Left renal cortex interstitium (tissue), 4 donors: ENCODE measurements around the gene BRD3OS. TPM values are rescaled to one million over a fixed set of nuclear protein-coding genes. Genes with fewer than 3 reads are reported as not detected.

Experiments used
- DNase-seq, 4 donors: peaks; one replicate each; pipeline ENCODE4 v3.0.0-alpha.2; 2013; ENCODE audit warnings: low read depth in 4 of 4, low spot score in 2 of 4, missing footprints in 1 of 4
- polyA plus RNA-seq, 4 donors: library from polyadenylated mRNA; unstranded; fragments of 120-200 nt; gene quantifications; one replicate each; pipeline ENCODE4 v1.2.1, GENCODE V29; 2013; ENCODE audit not compliant: insufficient read length in 4 of 4

Gene BRD3OS
- polyA plus RNA-seq, 4 donors = 21.6 to 26.1 (median 22.7) TPM

DNA sequence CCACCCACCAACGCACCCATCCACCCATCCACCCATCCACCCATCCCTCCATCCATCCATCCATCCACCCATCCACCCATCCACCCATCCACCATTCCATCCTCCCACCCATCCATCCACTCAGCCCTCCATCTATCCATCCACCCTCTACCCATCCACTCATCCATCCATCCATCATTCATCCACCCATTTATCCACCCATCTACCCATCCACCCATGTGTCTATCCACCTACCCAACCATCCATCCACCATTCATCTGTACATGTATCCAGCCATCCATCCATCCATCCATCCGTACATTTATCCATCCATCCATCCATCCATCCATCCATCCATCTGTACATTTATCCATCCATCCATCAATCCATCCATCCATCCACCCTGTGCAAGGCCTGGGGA, 22.0 kb upstream of the BRD3OS start:
- no peak for DNase-seq

DNA sequence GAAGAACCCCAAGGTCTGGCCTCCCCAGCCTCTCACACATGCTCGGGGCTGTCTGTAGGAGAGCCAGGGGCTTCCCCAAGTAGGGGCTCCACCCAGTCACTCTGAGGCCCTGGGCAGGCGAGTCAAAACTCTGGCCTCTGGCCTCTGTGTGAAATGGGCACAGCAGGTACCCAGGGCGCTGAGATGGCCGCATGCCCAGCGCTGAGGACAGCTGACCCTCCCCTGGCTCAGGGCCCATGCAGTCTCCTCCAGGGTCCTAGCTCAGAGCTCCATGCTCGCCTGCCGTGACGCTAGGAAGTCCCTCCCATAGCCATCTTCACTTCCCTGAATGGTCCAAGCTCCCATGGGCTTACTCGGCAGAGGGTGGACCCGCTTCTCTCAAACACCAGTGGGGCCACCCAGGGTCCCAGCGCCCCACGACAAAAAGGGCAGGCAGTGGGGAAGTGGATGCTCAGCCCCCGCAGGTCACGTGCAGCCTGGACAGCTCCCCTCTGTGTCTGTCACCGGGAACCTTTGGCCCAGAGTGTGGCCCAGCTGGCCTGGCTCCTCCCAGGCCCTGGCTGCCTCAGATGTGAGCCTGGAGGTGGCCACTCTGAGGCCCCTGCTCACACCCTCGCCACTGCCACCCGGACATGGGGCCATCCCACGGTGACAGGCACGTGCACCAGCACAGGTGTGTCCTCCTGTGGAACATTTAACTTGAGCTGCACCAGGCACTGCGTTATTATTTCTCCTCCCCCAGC, 21.0 kb upstream of the BRD3OS start:
- DNase-seq = no peak

DNA sequence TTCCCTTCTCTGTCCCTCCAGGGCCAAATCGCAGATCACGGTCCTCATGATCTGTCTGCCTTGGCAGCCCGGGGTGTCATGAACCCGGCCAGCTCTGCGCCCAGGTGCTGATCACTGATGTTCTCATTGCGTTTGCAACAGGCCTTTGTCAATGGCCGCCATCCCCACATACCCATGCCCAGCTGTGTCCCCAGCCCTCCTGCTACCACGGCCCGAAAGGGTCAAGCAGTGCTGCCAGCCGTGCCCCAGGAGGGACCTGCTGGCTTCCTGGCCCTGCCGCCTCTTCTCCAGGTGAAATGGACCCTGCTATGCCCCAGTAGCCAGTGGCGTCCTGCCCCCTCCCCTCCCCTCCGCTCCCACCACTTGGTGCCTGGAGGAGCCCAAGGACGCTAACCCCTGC, 20.4 kb upstream of the BRD3OS start:
- DNase-seq = no peak

DNA sequence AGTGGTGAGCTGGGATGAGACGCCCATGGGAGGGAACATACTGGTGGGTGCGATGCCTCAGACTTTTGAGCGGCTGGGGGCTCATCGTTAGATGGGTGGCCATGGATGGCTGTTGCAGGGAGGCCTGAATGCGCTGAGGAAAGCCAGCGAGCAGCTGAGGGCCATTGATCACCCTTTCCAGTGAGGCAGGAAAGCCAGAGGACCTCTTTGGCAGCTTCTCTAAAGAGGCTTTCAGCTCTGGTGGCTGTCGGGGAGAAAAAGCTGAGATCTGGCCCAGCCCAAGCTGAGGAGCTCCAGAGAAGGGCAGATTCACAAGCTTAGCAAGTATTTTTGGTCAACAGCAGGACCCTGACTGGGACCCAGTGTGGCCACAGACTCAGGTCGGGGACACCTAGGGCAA, 19.9 kb upstream of the BRD3OS start:
- DNase-seq = no peak

DNA sequence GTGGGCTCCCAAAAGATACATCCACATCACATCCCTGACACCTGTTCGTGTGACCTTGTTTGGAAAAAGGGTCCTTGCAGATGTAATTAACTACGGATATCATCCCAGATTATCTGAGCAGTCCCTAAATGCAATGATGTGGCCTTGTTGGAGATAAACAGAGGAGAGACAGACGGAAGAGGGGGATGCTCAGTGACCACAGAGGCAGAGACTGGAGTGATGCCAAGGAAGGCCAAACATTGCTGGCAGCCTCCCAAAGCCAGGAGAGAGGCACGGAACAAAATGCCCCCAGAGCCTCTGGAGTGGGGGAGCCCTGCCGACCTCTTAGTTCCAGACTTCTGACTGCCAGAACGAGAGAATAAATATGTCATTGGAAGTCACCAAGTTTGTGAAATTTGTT, 18.1 kb upstream of the BRD3OS start:
- DNase-seq = no peak

DNA sequence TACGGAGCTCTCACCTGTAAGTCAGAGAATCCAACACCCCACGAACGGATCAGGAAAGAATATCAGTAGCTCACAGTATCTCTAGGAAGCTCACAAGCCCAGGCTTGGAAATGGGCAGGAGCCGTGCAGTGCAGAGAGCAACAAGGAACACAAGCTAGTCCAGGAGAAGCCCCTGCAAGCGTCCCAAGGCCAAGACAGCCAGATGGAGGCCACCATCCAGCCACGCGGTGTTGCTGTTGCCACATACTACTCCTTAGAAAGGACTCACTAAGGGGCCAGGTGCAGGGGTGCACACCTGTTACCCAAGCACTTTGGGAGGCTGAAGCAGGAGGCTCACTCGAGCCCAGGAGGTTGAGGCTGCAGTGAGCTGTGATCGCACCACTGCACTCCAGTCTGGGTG, 17.7 kb upstream of the BRD3OS start:
- DNase-seq = no peak

DNA sequence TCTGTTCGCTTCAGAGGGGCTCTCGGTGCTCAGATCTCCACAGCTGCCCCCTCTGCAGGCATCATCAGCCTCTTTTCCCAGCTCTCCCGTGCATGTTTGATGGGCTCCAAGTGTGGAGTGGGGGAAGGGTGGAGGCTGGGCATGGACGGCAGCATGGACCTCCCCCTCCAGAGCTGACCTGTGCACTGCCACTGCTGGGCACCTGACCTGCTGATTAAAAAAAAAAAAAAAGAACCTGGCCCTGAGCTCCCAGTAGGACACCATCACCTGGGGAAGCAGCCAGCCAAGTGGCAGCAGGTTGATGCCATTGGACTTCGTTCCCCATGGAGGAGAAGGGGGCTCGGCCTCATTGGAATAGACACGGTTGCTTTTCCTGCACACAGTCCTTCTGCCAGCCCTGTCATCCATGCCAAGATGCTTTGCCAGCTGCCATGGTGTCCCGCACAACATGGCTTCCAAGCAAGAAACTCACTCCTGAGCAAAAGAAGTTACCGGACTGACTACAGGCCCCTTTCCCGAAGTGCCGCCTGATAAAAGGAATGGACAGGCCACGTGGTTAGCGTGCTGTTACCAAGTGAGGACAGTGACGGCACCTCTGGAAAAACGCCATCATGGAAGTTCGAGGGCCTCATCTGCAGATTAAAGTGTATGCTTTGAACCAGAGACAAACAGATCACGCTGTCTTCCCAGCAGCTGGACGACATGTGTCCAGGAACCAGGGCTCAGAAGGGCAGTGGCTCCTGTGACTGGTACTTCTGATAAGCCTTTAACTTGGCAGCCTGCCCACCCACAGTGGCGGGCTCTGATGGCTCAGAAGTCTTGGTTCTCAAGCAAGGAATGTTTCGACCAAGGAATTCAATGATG, 14.7 kb upstream of the BRD3OS start:
- no peak for DNase-seq

DNA sequence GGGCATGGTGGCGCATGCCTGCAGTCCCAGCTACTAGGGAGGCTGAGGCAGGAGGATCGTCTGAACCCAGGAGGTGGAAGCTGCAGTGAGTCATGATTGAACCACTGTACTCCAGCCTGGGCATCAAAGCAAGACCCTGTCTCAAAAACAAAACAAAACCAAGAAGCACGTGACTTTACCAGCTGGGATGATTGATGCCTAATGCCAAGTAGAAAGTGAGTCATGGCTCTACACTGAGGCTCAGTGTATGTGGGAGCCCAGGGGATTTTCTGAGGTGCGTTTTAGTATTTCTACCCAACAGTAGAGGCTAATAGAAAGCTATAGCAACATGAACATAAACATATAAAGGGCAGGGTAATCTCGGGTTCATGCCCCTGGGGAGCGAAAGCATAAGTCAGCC, 13.9 kb upstream of the BRD3OS start:
- DNase-seq = no peak

DNA sequence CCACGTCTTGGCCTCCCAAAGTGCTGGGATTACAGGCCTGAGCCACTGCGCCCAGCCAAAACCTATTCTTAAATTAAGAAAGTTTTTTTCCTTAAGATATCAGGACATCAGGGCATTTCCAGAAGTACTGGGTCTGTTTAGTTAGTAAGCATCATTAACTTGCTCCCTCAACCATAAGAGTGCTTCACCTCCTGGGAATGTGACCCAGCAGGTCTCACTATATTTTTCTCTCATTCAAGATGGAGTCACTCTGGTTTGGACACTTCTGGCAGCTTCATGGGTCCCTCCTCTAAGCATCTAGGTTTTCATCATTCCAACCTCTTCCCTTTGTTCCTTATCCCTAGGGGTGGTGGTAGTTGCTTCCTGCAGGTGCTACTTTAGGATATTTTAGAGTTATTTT, 10.3 kb upstream of the BRD3OS start:
- DNase-seq = no peak

DNA sequence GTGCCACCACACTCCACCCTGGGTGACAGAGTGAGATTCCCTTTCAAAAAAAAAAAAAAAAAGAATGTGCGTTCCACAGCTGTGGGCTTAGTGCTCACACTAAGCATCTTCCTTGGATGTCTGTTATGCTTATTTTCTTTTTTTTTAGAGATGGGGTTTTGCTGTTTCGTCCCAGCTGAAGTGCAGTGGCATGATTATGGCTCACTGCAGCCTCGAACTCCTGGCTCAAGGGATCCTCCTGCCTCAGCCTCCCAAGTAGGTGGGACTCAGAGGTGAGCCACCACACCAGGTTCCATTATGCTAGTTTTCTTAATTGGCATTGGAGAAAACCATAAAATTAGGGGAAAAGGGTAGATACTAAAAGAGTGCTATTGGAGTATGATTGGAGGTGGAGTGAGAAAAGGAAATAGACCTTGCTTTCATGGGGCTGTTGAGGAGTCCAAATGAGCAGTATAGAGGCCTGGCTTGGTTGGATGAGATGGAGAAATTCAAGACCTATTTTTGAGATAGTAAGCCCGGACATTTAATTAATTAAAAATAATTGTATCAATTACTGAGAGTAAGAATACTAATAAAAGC, 978 bp upstream of the BRD3OS start:
- DNase-seq = no peak

DNA sequence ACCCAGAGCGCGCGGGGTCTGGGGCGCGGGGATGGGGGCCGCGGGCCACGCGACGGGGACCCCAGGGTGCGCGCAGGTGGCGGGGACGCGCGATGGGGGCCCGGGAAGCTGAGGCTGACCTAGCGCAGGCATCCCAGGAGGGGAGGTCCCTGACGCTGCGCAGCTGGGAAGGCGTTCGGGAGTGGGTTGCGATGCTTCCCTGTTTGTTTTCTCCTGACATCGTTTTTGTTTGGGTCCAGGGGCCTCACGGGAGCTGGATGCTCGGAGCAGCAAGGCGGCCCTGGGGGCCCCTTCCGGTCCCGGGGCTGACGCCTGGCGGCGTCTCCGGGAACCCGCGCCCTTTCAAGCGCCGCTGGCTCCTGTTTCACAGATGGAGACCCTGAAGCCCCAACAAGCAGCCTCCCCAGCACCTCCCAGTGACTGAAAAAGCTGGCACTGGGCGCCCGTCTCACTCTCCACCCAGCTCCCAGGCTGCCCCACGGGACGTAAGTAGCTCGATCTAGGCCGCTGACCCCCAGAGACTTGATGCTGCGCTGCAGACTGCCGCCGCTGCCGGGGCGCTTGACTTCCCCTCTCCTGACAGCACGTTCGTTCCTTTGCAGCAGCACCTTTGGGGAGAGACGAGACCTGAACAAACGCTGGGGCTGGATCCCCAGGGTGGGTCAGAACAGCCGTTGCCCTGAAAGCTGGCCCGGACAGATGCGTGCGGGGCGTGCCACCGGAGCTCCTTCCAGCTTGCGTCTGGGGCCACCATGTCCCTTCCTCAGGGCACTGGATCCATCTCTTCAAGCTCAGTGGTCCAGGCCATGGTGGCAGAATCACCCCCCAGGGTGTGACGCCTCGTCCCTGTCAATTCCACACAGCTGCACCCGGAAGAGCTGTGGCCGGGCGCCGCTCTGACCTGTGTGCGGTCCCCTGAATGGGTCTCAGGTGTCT, 593 bp downstream of the BRD3OS start:
- peak in 1 of 4 donors; percentile 5 for DNase-seq

DNA sequence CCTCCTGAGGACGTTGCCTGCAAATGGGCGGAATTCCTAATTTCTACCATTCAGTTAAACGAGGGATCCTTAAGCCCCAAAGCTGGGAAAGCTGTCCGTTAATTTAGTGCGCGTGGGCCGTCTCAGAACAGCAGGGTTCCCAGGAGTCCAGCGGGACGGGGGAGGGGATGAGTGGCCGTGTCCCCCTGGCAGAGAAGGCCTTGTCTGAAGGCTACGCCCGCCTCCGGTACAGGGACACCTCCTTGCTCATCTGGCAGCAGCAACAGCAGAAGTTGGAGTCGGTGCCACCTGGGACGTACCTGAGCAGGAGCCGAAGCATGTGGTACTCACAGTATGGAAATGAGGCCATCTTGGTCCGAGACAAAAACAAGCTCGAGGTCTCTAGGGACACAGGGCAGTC, 1.3 kb downstream of the BRD3OS start:
- DNase-seq = no peak

DNA sequence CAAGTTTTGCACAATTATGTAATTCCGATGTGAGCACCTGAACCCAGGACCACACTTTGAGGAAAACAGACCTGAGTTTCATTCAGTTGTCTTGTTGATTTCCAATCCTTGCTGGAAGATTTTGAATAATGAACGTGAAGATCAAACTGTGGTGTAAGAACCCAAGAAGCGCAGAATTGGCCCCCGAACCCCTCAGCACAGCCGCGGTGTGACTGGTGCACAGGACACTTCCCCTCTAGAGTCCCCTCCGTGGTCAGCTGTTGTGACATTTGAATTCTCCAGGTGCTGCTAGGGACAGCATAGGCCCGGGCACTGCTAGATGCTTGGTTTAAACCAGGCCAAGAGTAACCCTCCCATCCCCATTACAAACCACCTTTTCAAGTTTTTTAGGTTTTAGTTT, 1.7 kb downstream of the BRD3OS start:
- no peak for DNase-seq

DNA sequence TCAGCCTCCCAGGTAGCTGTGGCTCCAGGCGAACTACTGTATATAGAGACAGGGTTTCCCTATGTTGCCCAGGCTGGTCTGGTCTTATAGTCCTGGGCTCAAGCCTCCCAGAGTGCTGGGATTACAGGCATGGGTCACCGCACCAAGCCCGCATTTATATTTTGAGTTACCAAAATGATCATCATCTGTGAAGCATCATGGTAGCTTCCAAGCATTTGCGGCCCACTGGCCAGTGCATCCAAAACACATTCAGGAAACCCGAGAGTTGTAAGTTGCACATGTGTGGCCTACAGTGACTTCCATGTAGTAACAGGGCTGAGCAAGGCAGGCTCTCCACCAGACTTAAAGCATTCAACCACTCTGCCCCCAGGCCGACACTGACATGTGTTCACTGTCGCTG, 2.3 kb downstream of the BRD3OS start:
- no peak for DNase-seq

DNA sequence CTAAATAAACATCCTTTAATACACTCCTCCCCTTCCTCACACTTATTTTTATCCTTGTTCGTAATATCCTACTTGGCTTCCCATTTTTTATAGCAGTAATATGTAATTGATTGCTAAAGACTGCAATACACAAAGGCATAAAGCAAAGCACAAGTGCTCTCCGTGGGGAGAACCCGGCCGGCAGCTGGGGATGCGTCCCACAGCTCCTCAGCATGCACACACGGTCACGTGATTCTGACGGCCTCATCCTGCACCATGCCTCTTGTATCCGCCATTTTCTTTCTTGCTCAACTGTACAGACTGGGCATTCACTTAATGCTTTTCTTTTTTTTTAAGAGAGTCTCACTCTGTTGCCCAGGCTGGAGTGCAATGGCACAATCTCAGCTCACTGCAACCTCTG, 2.8 kb downstream of the BRD3OS start:
- no peak for DNase-seq

DNA sequence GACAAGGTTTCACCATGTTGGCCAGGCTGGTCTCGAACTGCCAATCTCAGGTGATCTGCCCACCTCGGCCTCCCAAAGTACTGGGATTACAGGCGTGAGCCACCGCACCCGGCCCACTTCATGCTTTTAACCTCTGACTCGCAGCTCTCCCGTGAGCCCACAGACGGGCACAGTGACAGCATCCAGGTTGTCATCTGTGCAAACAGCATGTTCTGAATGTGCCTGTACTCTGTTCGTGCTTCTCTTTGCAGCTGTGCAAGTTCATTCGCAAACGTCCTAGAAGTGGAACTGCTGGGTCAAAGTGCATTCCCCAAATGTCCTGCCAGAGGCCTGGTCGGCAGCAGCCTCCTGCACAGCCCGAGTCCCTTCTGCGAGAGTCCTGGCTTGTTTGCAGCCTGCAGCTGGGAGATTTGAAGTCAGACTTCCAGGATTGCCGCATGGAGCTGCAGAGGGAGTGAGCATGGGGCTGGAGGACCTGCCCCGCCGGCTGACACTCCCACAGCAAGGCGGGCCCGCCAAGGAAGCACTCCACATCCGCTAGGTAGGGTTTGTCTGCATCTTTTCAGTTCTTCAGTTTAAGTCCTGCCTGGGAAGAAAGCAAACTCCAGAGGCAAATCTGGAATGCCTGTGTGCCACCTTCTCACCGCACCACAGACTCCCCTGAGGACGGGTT, 3.4 kb downstream of the BRD3OS start:
- no peak for DNase-seq

DNA sequence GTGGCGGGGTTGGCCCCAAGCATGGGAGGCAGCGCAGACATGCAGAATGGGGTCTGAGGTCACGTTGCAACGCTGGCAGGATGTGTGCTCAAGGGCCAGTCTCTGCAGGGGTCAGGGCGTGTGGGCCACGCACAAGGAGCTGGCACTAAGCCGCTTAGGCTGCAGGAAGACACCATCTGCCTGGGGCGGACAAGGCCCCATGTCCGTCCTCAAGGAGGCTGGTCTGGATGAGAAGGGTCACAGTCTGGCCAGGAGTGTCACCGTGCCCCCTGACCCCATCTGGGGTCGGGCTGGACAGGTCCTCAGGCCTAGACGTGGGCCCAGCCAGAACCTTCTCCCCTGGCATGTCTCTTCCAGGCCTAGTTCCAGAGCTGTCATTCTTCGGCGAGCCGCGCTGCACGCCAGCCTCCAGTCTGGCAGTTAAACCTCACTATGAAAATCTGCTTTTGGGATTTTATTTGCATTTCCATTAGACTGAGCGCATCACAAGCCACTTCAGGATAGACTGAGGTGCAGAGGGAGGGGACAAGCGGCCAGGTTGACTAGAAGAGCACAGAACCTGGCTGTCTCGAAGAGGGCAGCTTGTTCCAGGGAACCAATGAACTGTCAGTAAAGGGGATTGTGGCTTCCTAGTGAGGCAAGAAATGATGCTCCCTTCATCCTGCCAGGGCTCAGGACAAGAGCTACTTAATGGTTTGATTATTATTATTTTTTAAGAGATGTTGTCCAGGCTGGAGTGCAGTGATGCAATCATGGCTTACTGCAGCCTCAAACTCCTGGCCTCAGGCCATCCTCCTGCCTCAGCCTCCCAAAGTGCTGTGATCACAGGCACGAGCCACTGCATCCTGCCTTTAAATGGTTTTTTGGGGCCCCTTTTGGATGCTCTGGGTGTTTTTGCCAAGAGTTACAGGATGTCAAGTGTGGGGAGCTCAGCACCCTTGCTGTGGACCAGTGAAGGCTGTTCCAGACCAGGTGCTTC, 4.3 kb downstream of the BRD3OS start:
- DNase-seq = no peak

DNA sequence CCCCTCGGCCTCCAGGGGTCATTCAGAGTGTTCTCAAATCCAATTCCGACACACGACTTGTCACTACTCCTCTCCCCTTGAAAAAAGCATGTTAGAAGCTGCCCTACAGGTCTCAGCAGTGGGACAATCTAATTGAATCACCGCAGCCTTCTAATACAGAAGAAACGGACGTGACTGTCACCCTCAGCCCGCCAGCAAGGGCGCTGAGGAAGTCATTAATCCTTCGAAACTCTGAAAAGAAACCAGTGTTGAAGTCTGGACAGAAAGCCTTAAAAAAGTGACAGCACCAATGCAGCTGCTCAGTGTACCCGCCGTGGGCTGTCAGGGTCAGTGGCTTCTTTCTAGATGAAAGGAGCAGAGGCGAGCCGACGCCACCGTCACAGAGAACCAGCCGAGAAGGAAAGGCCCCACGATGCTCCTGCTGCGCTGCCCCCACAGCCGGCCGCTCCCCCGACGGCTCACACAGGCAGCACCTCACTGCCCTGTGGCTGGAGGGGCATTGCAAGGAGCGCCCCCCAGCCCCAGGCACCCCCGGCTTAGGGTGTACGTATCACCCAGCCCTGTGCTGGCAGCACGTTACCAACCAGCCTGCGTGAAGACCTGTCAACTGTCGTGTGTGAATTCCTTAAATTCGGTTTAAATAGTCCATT, 5.7 kb downstream of the BRD3OS start:
- DNase-seq = no peak
